A204.1 (cell line): Measurements from ENCODE around the gene UBA3.
A peak's percentile ranks its signal among the peaks of the same experiment; 100 is the strongest.

Source experiments
- FAIRE-seq: peaks from 2 replicates; lab custom pipeline; 2012; peaks lifted over from hg19 to GRCh38; lab: Jason Lieb, UNC

Gene UBA3

GRCh38 chr3:69080233-69080920 lies at the start of gene UBA3:
Gene UBA3 (minus strand): TSS chr3:69080365. CDS start chr3:69080353, 12 bp downstream.
- FAIRE-seq = no peak

- FAIRE-seq = no peak
These were observed 49.4 kb upstream of the UBA3 start for GRCh38 chr3:69129531-69129930.

DNA sequence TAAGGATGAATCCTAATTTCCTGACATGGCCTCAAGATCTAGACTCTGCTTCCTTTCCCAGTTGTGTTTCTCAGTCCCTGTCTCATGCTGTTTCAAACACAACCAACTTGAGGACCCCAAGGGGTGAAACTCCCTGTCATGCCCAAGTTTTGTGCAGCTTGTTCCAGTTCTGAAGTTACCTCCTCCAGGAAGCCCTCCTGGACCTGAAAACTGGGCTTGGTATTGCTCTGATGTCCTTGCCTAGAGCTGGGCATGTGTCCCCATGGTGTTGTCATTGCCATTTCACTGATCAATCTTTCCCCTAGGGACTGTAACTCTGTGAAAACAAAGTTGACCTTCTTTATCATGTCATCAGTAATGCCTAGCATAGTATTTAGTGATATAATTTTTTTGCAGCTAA lies 48.3 kb upstream of the UBA3 start:
- no peak for FAIRE-seq

DNA sequence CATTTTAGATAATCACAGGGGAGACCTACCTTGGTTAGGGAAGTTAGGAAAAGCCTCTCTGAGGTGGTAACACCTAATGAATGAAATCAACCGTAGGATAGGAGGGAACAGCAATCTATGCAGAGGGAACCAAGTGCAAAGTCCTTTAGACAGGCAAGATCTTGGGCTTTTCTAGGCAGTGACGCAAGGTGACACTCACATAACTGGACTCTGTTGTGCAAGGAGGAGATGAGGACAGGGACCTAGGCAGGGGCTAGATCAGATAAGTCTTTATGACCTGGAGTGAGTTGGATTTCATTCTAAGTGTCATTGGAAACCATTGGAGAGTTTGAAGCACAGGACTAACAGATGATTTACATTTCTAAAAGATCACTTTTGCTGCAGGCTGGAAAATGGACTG lies 46.8 kb upstream of the UBA3 start:
- FAIRE-seq = no peak

GRCh38 chr3:69126216-69126615 lies 46.1 kb upstream of the UBA3 start:
- no peak for FAIRE-seq

DNA sequence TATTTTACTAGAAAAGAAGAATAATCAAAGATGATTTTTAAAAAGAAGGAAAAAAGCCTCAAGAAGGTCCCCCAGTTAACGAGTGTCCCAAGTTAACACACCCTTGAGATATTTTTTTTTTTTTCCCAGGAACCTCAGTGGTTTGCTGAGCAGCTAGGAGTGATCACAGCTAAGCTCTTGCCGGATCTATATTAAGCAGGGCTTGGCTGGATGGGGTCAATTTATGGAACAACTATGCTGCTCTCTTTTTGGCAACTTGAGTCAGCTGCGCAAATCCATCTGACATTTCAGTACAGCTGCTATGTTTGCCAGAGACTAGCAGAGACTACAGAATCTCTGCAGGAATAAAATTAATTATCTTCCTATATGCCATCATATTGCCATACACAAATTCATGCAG lies 42.2 kb upstream of the UBA3 start, which contains the start of gene LMOD3:
Gene LMOD3 (minus strand): TSS at position 193 of the 400 bp plus-strand sequence. CDS start 209 bp downstream, outside the sequence.
- FAIRE-seq = no peak

DNA sequence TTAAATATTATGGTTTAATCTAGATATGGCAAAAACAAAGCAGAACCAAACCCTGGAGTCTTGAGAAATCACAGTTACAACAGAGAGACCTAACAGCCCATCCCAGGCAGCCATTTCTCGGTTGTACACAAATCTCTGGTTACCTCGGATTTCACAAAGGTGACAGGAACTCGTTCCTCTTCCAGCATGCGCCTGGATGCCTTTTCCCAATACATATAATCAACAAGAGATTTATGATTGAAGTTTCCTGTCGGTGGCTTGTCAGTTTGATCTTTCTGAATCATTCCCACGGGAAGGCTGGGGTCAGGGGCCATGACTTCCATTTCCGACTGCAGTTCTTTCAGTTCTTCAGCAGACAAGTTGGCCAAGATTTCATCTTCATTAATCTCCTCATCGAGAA lies 41.8 kb upstream of the UBA3 start:
- FAIRE-seq = no peak

DNA sequence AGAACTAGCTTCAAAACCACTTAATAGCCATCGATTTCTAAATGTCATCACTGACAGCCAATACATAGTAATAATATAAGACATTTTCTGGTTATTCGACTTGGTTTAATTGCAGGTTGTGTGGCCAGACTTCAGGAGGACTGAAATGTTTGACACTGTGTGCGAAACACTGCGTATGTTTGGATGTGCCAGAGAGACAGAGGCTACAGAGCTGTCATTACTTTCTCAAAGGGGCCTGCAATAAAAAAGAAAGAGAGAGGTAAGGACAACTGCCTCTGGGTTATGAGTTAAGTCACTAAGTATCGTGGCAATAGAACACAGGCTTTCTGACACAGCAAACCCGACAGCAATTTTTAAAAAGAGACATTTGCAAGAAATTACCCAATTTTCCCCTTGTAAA lies 41.3 kb upstream of the UBA3 start:
- FAIRE-seq = no peak

DNA sequence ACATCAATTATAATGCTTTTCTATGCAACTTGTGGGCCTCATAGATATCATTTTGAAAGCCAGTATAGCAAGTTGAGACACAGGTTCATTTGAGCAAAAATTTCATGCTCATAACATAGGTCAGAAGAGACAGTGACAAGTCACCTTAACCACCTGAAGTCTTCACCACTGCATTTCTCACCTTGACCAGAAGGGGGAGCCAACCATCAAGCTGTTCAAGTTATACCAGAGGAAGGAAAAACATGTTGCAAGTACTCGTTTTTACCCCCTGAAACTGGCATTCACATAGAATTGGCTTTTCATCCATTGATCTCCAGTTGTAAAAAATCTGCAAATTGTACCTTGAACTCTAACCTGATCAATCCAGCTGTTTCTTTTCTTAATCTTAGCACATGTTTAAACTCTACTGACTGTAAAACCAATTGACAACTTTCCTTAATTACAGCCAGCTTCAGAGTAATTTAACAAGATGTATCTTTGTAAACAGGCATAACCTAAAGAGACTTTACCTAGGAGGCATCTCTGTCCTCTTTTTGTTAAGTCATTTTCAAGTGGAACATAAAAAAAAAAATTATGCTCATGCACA lies 40.8 kb upstream of the UBA3 start:
- FAIRE-seq = peak; percentile 54

GRCh38 chr3:69119681-69120080 lies 39.5 kb upstream of the UBA3 start:
- no peak for FAIRE-seq

DNA sequence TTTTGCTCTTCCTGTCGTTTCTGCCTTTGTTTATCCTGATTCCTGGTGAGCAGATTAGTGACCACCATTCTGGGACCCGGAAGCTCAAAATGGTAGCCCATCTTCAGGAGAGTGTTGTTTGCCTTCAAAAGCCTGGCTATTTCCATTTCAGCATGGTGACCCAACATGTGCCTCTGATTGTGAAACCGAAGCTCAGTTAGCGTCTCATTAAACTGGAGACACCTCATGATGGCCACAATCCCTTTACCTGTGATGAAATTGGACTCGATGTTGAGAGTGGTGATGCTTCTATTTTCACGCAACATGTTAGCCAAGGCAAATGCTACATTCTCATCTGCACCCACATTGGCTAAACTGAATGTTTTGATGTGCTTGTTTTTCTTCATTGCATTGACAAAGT lies 39.0 kb upstream of the UBA3 start:
- FAIRE-seq = no peak

DNA sequence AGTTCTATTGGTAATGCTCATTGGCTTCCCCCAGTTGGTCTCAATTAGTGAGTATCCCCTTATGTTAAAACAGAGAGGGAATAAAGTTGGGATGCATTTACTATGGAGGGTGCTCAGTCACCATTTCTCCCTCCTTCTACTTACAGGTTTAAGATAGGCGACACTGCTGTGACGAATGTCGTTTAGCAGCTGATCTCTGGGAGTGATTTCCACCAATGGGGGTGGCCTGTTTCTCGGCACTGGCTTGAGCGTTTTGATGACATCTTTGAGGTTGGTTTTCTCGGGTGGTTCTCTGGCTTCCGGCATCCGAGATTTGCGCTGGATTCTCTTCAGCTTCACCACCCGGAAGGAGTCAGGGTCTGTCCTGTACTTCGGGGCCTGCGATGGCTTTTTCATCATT lies 38.4 kb upstream of the UBA3 start:
- no peak for FAIRE-seq

- FAIRE-seq = no peak
These were observed 36.7 kb upstream of the UBA3 start for GRCh38 chr3:69116897-69117296.

GRCh38 chr3:69116162-69116561 lies 36.0 kb upstream of the UBA3 start:
- FAIRE-seq = no peak

GRCh38 chr3:69115731-69116130 lies 35.6 kb upstream of the UBA3 start:
- FAIRE-seq = no peak

- FAIRE-seq = no peak
These were observed 33.4 kb upstream of the UBA3 start for GRCh38 chr3:69113536-69113935.

DNA sequence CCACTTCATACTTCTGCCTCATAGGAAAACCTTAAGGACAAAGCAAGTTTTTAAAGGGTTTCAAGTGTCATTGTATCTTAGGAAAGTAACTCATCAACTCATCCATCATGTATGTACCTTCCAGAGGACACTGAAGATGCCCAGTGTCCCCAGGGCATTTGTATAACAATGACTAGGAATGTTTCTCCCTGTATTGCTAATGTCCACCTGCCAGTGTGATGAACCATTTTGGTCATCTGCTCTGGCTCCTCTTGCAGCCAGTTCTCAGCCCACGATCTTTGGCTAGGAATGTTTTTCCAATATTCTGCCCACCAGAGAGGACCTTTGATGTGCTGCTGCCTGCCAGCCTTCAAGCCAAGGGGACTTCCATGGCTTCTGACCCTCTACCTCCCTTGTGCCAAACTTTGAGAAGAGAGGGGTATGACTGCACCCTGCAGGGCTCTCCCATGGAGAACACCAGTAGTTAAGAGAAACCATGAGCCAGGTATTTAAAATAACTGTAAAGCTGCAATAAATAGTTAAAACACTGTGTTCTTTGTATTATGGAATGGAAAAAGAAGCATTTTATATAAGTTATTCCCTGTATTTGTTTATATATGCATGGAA lies 30.9 kb upstream of the UBA3 start:
- no peak for FAIRE-seq

DNA sequence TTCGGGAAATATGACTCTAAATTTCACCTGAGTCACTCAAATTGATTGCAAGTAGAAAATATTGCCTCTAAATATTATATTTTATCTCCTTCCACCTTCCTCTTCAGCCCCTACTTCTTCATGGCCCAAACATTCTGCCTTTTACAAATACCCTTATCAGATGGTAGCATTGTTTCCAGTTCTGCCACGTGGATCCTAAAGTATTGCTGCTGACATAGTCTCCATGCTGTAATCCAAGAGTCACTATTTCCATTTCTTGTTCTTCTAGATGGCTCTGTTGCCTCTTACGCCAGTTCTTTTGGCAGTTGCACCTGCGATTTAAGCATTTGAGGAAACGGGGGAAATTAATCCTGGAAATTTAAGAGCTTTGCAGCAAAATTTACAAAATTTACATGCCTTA lies 28.6 kb upstream of the UBA3 start:
- no peak for FAIRE-seq

GRCh38 chr3:69107841-69108240 lies 27.7 kb upstream of the UBA3 start:
- no peak for FAIRE-seq

DNA sequence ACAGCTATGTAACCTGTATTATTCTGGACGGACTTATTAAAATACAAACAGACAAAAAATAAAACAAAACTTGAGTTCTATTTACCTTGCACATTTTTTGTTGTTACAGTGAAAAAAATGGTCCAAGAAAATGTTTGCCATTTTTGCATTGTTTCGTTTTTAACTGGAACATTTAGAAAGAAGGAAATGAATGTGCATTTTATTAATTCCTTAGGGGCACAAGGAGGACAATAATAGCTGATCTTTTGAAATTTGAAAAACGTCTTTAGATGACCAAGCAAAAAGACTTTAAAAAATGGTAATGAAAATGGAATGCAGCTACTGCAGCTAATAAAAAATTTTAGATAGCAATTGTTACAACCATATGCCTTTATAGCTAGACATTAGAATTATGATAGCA lies 25.2 kb upstream of the UBA3 start:
- FAIRE-seq = peak; percentile 27

- FAIRE-seq = no peak
These were observed 24.4 kb upstream of the UBA3 start for GRCh38 chr3:69104586-69104985.

DNA sequence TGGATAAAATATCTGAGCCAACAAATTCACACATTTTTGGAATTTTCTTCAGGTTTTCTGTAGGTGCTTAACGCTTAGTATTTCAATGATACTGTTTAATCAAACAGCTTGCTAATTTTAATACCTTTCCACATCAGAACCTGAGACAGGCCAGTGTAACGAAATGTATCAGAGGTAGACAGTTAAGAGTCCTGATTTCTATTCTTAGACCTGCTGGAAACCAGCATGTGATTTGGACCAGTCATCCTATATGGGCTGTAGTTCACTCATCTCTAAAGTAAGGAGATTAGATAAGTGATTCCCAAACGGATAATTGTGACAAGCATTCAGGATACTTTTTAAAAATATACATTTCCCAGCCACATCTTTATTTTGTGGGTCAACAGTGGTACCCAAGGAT lies 23.0 kb upstream of the UBA3 start:
- FAIRE-seq = no peak

DNA sequence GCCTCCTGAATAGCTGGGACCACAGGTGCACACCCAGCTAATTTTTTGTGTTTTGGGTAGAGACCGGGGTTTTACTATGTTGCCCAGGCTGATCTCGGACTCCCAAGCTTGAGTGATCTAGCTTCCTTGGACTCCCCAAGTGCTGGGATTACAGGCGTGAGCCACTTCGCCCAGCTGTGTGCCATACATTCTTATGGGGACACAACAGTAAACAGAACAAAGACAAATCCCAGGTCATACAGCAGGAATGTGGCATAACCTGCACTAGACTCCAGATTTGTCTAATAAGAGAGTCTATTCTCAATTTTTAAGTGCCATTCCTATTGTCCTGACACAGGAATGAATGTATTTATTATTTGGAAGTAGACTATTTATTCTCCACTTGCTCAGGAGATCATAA lies 22.2 kb upstream of the UBA3 start:
- FAIRE-seq = no peak

- no peak for FAIRE-seq
These were observed 19.4 kb upstream of the UBA3 start for GRCh38 chr3:69099576-69099975.
